Upper lobe of left lung (tissue), 4 donors: Measurements from ENCODE around the gene C11orf42.

Source experiments
- CTCF ChIP-seq, 6 experiments: fragments of 450-650 bp in 4 of 6; fragments of 200-600 bp in 2 of 6; sonication (generic) in 2 of 6; IDR thresholded peaks; one replicate each; pipeline ENCODE4 v1.5.1; 2016 to 2019; ENCODE audit warnings: antibody characterized with exemption in 6 of 6
- EP300 ChIP-seq, 4 donors: sonication (generic); formaldehyde crosslinking; IDR thresholded peaks; one replicate each; pipeline ENCODE4 v1.5.1; 2017; ENCODE audit warnings: antibody characterized with exemption in 4 of 4, control low read depth in 2 of 4
- POLR2A ChIP-seq, 4 donors: fragments of 450-650 bp; IDR thresholded peaks; one replicate each; pipeline ENCODE4 v1.5.1; 2016 to 2017; ENCODE audit warnings: antibody characterized with exemption in 4 of 4, mild to moderate bottlenecking in 2 of 4
- POLR2AphosphoS5 ChIP-seq, 2 donors: sonication (generic); formaldehyde crosslinking; IDR thresholded peaks; one replicate each; pipeline ENCODE4 v1.5.1; 2017; ENCODE audit warnings: antibody characterized with exemption in 2 of 2

- TF ChIP-seq CTCF (IDR thresholded peaks at IDR 0.05) (no peak), POLR2A (IDR thresholded peaks at IDR 0.05) (no peak), POLR2AphosphoS5 (IDR thresholded peaks at IDR 0.05) (no peak), EP300 (IDR thresholded peaks at IDR 0.05) (no peak)
Measured at GRCh38 chr11:6156628-6157359, 48.6 kb upstream of the C11orf42 start.
